Esophagus (tissue), 2 donors: ENCODE data around the gene LRRC17. TPM values are rescaled to one million over a fixed set of nuclear protein-coding genes. Genes with fewer than 3 reads are reported as not detected.
"Not testable (repeated sequence)": the region's sequence is repeated elsewhere in the genome, so short reads cannot be mapped to it uniquely, and the experiment has no call there.

Experiments used
- H3K27ac ChIP-seq, 2 donors: one replicate each; pipeline ENCODE4 v1.5.1; 2013; ENCODE audit warnings: low read depth in 2 of 2, mild to moderate bottlenecking in 2 of 2, inconsistent platforms in 1 of 2, low read length in 1 of 2, moderate library complexity in 1 of 2
- H3K27me3 ChIP-seq, 2 donors: one replicate each; pipeline ENCODE4 v1.6.1; 2013; ENCODE audit warnings: low read length in 2 of 2, control low read depth in 1 of 2, mild to moderate bottlenecking in 1 of 2; ENCODE audit not compliant: insufficient read depth in 2 of 2, control insufficient read depth in 1 of 2
- H3K36me3 ChIP-seq, 2 donors: one replicate each; pipeline ENCODE4 v1.6.1; 2013; ENCODE audit warnings: low read length in 1 of 2; ENCODE audit not compliant: control insufficient read depth in 2 of 2, insufficient read depth in 2 of 2
- H3K4me1 ChIP-seq, 2 donors: one replicate each; pipeline ENCODE4 v1.6.1; 2013; ENCODE audit warnings: low read length in 1 of 2; ENCODE audit not compliant: control insufficient read depth in 2 of 2, insufficient read depth in 2 of 2
- H3K4me3 ChIP-seq, 2 donors: one replicate each; pipeline ENCODE4 v1.5.1; 2013; ENCODE audit warnings: low read length in 2 of 2, mild to moderate bottlenecking in 2 of 2, low read depth in 1 of 2, moderate library complexity in 1 of 2
- H3K9me3 ChIP-seq, 2 donors: one replicate each; pipeline ENCODE4 v1.6.1; 2013; ENCODE audit warnings: mild to moderate bottlenecking in 2 of 2, low read depth in 1 of 2, low read length in 1 of 2, moderate library complexity in 1 of 2; ENCODE audit not compliant: control insufficient read depth in 2 of 2, insufficient read depth in 1 of 2
- WGBS, 2 donors: extraction: QIAGEN DNeasy Blood & Tissue Kit; methylation state at CpG; one replicate each; pipeline ENCODE4 v1.1.7; 2013; 5-methylcytosine and 5-hydroxymethylcytosine counted together
- polyA plus RNA-seq, 2 donors: library from polyadenylated mRNA; stranded (reverse); fragments of 200-250 nt; gene quantifications; one replicate each; pipeline ENCODE4 v1.2.3, GENCODE V29; 2013
- donor health status: healthy with polysubstance abuse.
- donor health status: Bipolar disorder and iron deficiency.

Gene LRRC17
- polyA plus RNA-seq, 2 donors = 0.26 to 0.27 TPM

DNA sequence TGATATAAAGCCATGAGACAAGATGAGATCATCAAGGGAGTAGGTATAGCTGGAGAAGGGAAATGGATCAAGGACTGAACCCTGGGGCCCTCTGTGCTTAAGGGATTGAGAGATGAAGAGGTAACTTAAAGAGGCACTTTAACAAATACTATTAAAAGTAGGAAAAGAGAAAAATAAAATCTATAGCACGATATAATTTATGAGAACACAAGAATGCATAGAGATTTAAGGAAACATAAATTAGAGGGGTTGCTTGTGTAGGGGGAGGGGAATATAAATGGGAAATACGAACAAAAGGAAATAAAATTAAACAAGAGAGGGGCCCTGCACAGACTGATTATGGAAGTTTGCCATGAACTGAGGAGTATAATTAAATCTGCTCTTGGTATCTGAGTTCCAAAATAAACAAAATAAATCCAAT lies 15.6 kb upstream of the LRRC17 start:
- Histone ChIP-seq H3K9me3 (no peaks in the 10 kb centered on the region), H3K27ac (no peak overlapping the region), H3K27me3 (no peaks in the 10 kb centered on the region), H3K36me3 (no peaks in the 10 kb centered on the region), H3K4me1 (no peaks in the 10 kb centered on the region), H3K4me3 (no peak overlapping the region)
- 26 to 47% methylated on average over 2 of the region's 2 CpGs for WGBS, 2 donors

DNA sequence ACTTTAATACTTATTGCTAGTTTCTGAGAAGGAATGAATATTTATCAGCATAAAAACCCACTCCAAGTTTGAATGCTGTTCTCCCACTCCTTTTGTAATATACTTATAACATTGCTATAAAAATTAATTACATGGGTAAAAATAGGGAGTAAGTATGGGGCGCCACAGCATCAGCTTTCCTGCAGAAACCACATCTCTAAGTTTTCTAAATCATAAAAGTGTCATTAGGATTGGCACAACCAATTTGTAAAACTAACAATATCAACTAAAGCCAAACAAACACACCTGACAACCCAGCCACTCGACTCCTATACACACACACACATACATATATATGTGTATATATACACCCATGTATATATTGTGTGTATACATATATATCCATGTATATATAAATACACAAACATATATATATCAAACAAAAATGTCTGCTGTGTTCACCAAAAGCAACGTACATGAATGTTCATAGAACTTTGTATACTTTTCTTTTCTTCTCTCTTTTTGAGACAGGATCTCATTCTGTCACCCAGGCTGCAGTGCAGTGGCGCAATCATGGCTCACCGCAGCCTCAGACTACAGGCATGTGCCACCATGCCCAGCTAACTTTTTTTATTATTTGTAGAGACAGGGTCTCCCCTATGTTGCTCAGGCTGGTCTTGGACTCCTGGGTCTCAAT lies 14.8 kb upstream of the LRRC17 start:
- H3K27ac ChIP-seq = no peak overlapping the region
- no peak overlapping the region for H3K4me3 ChIP-seq
- H3K36me3 ChIP-seq = no peaks in the 10 kb centered on the region
- WGBS, 2 donors = 79 to 81% methylated on average over 5 of the region's 5 CpGs
- H3K4me1 ChIP-seq = no peaks in the 10 kb centered on the region
- H3K27me3 ChIP-seq = no peaks in the 10 kb centered on the region
- H3K9me3 ChIP-seq = no peaks in the 10 kb centered on the region

DNA sequence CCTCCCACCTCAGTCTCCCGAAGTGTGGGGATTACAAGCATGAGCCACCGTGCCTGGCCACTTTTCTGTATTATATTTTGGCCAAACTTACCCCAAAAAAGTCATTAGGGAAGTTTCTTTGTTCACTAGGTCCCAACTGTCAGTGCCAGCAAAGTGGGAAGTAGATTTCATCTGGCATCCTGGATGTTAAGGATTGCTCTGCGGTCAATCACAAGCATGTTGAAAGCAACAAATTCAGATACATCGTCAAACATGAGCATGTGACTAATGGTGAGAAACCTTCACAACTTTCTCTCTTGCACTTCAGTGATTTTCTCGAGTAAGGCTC lies 14.3 kb upstream of the LRRC17 start:
- no peaks in the 10 kb centered on the region for H3K36me3 ChIP-seq
- 85 to 91% methylated on average over 5 of the region's 5 CpGs for WGBS, 2 donors
- no peak overlapping the region for H3K4me3 ChIP-seq
- H3K27me3 ChIP-seq = no peaks in the 10 kb centered on the region
- H3K4me1 ChIP-seq = no peaks in the 10 kb centered on the region
- H3K9me3 ChIP-seq = no peaks in the 10 kb centered on the region
- H3K27ac ChIP-seq = no peak overlapping the region

DNA sequence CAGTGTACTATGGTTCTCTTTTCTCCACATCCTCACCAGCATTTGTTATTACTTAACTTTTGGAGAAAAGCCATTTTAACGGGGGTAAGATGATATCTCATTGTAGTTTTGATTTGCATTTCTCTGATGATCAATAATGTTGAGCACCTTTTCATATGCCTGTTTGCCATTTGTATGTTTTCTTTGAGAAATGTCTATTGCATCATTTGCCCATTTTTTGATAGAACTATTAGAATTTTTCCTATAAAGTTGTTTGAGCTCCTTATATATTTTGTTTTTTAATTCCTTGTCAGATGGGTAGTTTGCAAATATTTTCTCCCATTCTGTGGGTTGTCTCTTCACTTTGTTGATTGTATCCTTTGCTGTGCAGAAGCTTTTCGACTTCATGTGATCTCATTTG lies 10.7 kb upstream of the LRRC17 start:
- H3K4me3 ChIP-seq, H3K36me3 ChIP-seq, H3K27ac ChIP-seq, H3K27me3 ChIP-seq, H3K9me3 ChIP-seq, H3K4me1 ChIP-seq: not testable (repeated sequence)
- 82 to 83% methylated on average over 2 of the region's 2 CpGs for WGBS, 2 donors

DNA sequence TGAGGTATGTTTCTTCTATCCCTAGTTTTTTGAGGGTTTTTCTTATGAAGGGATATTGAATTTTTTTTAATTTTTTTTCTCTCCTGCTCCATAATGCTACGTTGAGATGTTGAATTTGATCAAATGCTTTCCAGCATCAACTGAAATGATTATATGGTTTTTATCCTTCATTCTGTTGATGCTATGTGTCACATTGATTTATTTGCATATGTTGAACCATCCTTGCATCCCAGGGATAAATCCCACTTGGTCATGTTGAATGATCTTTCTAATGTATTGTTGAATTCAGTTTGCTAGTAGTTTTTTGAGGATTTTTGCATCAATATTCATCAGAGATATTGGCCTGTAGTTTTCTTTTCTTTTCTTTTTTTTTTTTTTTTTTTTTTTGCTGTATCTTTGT lies 9.2 kb upstream of the LRRC17 start:
- H3K4me3 ChIP-seq, H3K27ac ChIP-seq: not testable (repeated sequence)
- WGBS, 2 donors = 88 to 91% methylated on average over 1 of the region's 1 CpG

DNA sequence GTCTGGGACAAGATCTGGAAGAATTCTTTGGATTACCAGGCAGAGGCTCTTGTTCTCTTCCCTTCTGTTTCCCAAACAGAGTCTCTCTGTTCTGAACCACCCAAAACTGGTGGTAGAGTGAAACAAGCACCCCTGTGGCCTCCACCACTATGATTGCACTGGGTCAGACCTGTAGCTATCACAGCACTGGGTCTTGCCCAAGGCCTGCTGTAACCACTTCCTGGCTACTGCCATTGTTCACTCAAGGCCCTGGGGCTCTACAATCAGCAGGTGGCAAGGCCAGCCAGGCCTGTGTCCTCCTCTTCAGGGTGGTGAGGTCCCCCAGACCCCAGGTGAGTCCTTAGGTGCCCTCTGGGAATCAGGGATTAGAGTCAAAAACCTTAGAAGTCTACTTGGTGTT lies 4.1 kb upstream of the LRRC17 start:
- no peaks in the 10 kb centered on the region for H3K9me3 ChIP-seq
- H3K4me3 ChIP-seq = no peak overlapping the region

More for the DNA sequence above, 9.2 kb upstream of the LRRC17 start:
- H3K36me3 ChIP-seq, H3K9me3 ChIP-seq, H3K27me3 ChIP-seq, H3K4me1 ChIP-seq: not testable (repeated sequence)

DNA sequence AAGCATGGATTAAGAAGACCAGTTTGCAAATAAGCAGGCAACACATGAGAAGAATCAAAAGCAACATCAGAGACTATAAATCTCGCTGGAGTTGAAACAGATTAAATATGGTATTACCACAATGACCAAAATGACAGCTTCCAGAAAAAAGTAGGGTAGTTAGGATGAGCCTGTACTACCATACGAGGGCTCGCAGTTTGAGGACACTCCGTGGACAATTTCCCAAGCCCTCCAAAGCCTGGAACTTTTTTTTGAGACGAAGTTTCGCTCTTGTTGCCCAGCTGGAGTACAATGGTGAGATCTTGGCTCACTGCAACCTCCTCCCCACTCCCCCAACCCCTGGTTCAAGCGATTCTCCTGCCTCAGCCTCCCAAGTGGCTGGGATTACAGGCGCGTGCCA lies 1.0 kb downstream of the LRRC17 start:
- H3K4me3 ChIP-seq = no peak overlapping the region
- no peaks in the 10 kb centered on the region for H3K4me1 ChIP-seq
- H3K36me3 ChIP-seq = no peaks in the 10 kb centered on the region
- WGBS, 2 donors = 76 to 83% methylated on average over 9 of the region's 9 CpGs
- no peaks in the 10 kb centered on the region for H3K27me3 ChIP-seq
- no peaks in the 10 kb centered on the region for H3K9me3 ChIP-seq
- no peak overlapping the region for H3K27ac ChIP-seq

More for the DNA sequence above, 4.1 kb upstream of the LRRC17 start:
- Histone ChIP-seq H3K27me3 (no peaks in the 10 kb centered on the region), H3K27ac (no peak overlapping the region), H3K4me1 (no peaks in the 10 kb centered on the region), H3K36me3 (no peaks in the 10 kb centered on the region)

- H3K9me3 ChIP-seq = no peaks in the 10 kb centered on the region
- H3K4me1 ChIP-seq = no peaks in the 10 kb centered on the region
- no peaks in the 10 kb centered on the region for H3K36me3 ChIP-seq
- H3K4me3 ChIP-seq = no peak overlapping the region
- H3K27ac ChIP-seq = no peak overlapping the region
- no peaks in the 10 kb centered on the region for H3K27me3 ChIP-seq
- WGBS, 2 donors = 63 to 73% methylated on average over 8 of the region's 8 CpGs
Observed at GRCh38 chr7:102914585-102914984, 1.8 kb downstream of the LRRC17 start.

DNA sequence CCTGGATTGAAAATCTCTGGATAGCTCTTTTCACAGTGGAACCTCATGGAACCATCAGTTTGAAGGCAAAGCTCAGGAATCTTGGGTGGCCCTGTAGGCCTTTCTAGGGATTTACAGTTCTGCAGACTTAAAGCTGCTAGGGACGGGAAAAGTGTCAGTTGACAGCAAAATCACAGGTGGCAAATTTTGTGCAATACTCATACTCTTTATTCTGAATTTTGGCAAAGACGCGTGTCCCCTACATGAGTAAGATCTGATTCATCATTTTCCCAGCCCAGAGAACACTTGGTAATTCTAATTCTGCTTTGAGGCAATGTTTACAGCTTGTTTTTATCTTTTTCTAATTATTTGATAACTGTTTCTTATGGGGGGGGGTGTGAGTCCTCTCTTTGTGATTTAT lies 3.6 kb downstream of the LRRC17 start:
- no peaks in the 10 kb centered on the region for H3K9me3 ChIP-seq
- no peaks in the 10 kb centered on the region for H3K36me3 ChIP-seq
- H3K4me1 ChIP-seq = no peaks in the 10 kb centered on the region
- no peak overlapping the region for H3K4me3 ChIP-seq
- no peak overlapping the region for H3K27ac ChIP-seq
- 53 to 67% methylated on average over 3 of the region's 3 CpGs for WGBS, 2 donors
- H3K27me3 ChIP-seq = no peaks in the 10 kb centered on the region

- Histone ChIP-seq H3K9me3 (no peaks in the 10 kb centered on the region), H3K4me3 (no peak overlapping the region), H3K4me1 (no peaks in the 10 kb centered on the region), H3K27me3 (no peaks in the 10 kb centered on the region), H3K27ac (no peak overlapping the region), H3K36me3 (no peaks in the 10 kb centered on the region)
Observed at GRCh38 chr7:102916881-102917280, 4.1 kb downstream of the LRRC17 start.
